NCI-H526 treated with DMSO at 0.1 percent for 48 hours (cell line): ENCODE results near the gene CDH5.

Experiments
- DNase-seq: peaks from one replicate; lab custom pipeline; 2025; lab: John Stamatoyannopoulos, UW

CDH5 gene

DNA sequence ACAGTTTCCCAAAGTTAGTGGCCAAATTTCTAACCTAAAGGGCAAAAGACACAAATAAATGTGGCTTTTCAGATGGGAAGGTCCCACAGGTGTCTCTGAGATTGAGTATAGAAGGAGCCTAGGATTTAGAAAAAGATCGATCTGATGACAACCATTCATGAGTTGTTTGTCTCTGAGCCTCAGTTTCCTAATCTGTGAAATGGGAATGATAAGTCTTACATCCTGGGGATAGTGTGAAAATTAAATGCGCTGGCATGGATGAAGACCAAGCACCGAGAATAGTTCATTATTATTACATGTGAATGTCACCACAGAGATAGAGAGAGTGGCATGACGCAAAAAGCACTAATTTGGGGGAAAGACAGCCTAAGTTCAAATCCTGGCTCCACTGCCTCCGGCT, 7.2 kb downstream of the CDH5 start:
- DNase-seq = no peak

DNA sequence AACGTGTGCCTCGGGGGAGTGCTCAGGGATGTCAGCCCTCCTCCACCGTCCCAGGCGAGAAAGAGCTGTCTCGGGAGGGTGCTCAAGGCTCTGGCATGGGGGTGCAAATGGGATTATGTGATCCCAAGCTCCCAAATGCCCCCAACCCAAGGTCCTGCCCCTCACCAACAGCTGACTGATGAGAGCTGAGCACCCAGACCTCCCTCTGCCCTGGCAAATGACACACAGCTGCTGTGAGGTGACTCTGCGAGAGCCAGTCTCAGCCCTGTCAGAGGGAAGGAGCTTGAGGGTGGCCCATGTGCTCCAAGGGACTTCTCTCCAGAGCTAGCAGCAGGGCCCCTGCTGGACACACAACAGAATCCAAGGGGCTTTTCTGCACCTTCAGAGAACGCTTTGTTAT, 7.7 kb downstream of the CDH5 start:
- no peak for DNase-seq

DNA sequence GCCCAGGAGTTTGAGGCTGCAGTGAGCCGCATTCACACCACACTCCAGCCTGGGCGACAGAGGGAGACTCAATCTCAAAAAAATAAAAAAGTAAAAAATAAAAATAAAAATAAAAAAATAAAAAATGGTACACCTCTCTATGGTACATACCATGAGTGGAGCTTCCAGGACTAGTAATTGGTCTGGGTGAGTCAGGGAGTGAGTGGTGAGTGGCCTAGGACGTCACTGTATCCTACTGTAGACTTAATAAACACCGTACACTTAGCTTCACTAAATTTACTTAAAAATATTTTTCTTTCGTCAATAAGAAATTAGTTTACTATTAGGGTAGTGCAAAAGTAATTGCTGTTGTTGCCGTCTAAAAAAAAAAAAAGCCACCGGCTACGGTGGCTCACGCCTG, 9.0 kb downstream of the CDH5 start:
- no peak for DNase-seq

DNA sequence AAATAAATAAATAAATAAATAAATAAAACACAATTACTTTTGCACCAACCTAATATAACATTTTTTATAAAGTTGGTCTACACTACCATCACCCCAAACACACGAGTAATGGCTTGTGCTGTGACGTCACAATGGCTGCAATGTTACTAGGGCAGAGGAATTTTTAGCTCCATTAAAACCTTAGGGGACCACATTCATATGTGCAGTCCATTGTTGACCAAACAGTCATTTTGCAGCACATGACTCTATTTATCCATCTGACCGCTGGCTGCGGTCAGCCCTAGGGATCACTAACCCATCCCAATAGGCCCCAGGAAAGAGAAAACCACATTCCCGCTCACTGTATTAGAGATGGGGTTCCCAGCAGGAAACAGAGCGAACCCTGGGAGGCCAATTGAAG, 9.6 kb downstream of the CDH5 start:
- no peak for DNase-seq

DNA sequence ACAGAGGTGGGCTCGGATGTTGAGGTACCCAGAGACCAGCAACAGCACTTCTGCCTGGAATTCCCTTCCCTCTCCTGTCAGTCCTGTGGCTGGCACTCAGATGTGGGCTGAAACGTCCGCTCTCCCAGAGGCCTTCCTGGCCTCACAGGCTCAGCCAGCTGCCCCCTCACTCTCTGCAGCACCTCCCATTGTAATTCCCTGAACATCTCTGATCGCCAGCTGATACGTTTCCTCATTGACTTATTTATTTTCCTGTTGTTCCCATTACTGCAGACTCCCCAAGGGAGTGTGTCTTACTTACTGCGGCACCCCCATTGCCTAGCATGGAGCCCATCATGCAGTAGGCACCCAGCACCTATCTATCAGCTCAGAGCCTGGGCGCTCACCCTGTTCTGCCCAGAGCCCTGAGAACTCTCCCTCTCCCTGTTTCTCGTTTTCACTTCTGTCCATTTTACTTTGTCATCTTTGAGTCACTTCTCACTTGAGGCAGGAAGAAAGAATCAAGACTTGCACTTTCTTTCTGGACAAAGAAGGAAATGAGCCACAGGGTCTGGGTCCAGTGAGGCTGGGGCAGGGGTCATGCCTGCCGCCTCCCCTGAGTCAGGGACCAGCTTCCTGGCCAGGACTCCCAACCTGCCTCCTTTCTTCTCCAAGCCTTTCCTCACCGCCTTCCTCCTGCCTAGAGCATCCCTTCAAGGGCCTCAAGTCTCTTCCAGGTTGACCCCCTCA, 10.2 kb downstream of the CDH5 start:
- DNase-seq = no peak

DNA sequence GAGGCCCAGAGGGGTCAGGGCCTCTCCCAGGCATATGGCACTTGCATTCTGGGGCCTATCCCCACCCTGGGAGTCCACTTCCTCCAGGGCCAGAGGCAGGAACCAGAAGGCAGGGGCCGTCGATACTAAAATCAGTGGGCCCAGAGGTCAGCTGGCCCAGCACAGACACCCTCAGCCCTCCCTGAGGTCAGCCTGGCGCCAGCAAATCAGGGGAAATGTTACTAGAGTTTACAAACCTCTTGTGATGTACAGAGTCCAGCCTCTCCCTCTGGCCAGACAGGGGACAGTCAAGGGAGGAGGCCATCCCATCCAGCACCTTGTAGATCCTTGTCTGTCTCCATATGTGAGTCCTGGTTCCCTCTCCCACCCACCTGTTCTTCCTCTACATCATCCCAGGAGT, 10.8 kb downstream of the CDH5 start:
- no peak for DNase-seq

DNA sequence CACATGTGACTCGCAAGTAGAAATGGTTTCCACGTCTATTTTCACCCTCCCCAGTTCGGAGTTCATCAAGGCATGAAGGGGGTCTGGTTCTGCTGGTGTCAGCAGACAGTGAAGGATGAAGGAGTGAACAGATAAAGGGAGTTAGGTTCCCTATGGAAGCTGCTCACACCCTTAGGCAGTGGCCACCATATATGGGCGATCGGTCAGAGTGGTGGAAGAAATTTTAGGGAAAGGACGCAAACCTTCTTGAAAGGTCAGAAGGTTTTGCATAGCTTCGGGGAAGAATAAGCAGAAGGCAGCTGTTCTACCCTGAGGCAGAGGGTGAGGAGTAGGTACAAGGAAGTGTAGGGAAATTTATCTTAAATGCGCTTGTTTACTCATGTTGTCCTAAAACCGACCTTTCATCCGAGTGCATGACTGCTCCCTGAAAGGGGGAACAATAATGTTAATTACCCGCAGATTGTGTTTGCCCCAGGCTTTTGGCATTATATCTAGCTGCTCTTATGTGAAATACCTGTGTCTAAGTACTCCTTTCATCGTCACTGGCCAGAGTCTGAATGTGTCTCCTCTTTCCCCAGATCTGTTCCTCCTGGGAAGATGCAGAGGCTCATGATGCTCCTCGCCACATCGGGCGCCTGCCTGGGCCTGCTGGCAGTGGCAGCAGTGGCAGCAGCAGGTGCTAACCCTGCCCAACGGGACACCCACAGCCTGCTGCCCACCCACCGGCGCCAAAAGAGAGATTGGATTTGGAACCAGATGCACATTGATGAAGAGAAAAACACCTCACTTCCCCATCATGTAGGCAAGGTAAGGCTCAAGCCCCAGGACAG, 12.5 kb downstream of the CDH5 start:
- DNase-seq = no peak

DNA sequence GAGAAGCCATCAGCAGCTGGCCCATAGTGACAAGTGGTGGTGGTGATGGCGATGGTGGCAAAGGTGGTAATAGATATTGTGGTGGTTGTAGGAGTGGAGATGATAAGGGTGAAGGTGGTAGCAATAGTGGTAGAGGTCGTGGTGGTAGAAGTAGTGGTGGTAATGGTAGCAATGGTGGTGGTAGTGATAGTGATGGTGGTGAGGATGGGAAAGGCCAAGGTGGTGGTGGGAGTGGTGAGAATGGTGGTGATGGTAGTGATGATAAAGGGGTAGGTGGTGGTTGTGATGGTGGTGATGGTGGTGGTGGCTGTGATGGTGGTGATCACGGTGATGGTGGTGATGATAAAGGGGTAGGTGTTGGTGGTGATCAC, 13.1 kb downstream of the CDH5 start:
- DNase-seq = no peak

DNA sequence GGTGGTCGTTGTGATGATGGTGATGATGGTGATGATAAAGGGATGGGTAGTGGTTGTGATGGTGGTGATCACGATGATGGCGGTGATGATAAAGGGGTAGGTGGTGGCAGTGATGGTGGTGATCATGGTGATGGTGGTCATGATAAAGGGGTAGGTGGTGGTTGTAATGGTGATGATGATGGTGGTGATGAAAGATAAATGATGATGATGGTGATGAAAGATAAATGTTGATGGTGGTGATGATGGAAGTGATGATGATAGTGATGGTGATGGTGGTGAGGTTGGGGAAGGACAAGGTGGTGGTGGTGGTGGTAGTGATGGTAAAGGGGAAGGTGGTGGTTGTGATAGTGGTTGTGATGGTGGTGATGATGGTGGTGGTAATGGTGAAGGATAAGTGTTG, 13.9 kb downstream of the CDH5 start:
- DNase-seq = no peak

DNA sequence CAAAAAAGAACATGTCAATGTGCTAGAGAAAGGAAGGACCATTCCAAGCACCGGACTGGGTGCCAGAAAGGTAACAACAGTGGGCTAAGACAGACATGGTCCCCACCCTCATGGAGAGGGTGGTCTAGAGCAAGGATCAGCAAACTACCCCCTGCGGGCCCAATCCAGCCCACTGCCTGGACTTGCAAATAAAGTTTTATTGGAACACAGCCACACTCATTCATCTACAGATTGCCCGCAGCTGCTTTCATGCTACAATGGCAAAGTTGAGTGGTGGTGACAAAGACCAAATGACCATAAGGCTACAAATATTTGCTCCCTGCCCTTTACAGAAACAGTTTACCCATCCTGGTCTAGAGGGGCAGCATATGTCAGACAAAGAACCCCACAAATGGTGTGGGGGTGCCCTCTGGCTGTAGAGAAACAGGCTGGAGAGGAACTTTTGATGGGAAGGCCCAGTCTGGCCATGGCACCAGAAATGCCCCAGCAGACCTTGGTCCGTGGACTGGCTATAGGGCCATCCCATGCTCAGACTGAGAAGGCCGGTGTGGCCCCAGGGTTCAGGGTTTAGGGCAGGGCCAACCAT, 15.2 kb downstream of the CDH5 start:
- no peak for DNase-seq

DNA sequence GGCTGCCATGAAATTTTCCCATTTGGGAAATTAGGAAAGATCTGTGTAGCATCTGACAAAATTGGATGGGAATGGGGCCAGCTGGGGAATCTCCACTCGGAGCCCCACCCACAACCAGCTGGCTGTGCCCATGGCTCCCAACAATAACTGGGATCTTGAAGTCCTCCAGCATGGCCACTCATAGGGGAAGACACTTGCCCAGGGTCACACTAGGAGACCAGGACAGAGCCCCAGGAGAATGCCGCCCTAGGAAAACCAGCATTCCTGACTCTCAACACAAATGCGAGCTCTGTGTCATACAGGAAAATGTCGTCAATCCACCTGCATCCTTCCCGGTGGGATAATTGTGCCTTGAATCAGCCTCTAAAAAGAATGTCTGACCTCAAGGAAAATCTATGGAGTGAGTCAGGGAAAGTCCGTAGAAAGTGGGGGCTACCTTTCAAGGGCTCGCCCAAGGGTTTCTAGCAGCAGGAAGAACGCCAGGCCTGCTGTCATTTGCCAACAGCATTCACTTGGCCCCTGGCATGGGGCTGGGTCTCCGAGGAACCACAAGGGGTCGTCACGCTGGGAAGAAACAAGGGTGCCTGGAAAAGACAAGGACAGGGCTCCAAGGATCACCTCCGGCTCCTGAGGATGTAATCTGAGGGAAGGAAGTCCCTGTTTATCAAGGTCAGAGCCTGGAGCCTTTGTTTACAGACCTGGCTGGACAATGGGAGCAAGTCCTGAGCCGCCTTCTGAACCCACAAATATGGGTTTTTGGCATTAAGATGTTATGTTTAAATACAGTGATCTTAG, 15.9 kb downstream of the CDH5 start:
- no peak for DNase-seq

DNA sequence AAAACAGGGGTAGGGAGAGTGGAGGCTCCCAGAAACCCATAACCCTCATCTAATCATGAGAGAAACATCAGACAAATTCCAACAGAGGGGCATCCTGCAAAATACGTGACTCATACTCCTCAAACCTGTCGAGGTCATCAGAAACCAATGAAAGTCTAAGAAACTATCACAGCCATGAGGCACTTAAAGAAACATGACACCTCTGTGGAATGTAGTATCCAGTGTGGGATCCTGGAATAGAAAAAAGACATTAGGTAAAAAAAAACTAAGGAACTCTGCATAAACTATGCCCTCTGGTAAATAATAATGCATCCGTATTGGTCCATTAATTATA, 16.4 kb downstream of the CDH5 start:
- no peak for DNase-seq

DNA sequence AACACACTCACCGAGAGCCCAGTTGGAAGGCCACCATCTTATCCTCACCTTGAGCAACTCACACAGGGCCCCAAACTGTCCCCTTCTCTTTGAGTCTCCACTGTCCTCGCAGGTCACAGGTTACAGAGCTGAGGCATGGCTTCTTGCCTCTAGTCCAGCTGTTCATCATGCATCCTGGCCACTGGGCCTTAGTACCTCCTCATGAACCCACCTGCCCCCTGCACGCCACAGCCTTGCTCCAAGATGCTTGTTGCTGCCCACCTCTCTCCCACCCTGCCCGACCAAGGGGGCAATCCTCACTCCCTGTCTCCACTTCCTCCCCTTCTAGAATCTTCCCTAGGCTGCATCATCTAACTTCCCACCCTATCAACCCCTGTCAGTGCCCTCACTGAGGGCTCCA, 17.1 kb downstream of the CDH5 start:
- DNase-seq = no peak

DNA sequence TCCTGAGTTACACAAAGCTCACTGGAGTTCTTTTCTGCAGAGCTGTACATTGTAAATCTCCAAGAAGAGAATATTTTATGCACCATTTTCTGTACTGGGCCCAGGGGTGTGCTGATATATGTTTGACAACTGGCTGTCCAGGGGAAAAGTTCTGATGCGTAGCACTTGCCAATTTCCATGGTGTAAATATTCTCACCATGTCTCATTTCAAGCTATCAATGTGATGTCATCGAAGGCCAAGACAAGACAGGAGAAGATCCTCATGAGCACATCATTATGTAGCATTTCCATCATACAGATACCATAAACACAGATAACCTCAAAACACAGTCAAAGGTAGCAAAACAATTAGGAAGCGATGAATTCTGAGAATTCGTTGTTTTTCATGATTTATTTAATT, 18.9 kb downstream of the CDH5 start:
- DNase-seq = no peak

DNA sequence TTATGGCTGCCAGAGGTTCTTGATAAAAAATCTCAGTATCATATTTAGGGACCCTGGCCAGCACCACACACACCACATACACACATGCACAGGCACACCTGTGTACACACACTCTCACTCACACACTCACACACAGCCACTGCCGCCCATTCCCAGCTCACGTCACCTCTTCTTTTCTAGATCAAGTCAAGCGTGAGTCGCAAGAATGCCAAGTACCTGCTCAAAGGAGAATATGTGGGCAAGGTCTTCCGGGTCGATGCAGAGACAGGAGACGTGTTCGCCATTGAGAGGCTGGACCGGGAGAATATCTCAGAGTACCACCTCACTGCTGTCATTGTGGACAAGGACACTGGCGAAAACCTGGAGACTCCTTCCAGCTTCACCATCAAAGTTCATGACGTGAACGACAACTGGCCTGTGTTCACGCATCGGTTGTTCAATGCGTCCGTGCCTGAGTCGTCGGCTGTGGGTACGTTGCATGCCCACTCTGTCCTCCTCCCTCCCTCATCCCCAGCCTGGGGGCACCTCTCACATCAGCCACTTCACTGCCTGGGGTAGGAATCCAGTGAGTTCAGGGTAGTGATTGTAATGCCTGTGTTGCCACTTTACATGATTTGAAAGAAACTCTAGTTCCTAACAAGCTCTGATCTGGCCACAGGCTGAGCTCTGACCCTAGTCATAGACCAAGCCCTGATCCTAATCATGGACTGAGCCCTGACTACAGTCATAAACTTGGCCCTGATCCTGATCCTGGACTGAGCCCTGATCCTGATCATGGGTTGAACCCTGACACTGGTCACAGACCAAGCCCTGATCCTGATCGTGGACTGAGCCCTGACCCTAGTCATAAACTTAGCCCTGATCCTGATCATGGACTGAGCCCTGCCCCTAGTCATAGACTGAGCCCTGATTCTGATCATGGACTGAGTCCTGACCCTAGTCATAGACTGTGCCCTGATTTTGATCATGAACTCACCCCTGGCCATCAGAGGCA, 20.4 kb downstream of the CDH5 start:
- DNase-seq = no peak

DNA sequence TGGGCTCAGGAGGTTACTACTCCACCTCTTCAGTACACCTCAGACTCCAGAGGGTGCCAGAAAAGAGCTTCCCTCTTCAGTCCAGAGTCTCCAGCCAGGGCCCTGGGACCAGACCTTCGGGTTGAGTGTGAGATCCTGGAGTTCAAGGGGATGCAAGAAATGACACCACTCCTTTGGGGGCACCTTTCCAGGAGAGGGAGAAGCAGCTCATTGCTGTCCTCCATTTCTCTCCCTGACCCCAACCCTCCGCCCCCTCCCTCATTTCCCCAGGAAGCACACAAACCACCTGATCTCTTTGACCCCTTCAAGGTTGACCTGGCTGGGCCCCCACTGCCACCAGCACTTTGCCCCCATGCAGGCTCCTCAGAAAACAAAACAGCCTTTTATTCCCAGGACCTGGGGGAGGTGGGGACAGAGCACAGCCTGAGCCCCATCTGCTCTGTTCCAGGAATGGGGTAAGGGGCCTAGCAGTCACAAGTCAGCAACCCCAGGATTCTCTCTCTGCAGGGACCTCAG, 21.4 kb downstream of the CDH5 start:
- DNase-seq = no peak

DNA sequence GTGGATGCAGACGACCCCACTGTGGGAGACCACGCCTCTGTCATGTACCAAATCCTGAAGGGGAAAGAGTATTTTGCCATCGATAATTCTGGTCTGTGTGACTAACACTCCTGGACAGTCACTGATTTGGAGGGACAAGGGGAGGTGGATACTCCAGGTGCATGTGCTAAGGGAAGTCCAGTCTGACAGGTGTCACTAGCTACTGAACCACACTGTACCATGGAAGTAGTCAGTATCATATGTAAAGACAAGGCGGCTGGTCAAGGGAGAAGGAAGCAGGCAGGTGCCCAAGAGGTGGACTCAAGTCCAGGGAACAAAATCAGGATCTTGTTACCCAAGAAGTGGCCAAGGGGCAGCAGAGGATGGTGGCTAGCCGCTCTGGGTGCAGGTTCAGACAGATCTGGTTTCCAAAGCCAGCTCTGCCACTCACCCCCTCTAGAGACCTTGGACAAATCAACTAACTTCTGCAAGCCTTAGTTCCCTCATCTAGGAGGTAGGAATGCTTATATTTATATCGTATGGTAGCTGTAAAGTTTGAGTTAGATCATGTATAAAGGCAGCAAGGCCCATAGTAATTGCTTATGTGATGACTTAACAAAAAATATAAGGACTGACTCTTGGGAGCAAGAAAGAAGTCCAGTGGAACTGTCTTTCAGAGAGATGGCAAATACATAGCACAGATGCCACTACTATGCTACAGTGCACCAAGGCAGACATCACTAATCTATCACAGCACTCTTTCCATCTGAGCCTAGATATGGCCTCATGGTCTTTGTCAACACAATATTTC, 22.1 kb downstream of the CDH5 start:
- DNase-seq = no peak

DNA sequence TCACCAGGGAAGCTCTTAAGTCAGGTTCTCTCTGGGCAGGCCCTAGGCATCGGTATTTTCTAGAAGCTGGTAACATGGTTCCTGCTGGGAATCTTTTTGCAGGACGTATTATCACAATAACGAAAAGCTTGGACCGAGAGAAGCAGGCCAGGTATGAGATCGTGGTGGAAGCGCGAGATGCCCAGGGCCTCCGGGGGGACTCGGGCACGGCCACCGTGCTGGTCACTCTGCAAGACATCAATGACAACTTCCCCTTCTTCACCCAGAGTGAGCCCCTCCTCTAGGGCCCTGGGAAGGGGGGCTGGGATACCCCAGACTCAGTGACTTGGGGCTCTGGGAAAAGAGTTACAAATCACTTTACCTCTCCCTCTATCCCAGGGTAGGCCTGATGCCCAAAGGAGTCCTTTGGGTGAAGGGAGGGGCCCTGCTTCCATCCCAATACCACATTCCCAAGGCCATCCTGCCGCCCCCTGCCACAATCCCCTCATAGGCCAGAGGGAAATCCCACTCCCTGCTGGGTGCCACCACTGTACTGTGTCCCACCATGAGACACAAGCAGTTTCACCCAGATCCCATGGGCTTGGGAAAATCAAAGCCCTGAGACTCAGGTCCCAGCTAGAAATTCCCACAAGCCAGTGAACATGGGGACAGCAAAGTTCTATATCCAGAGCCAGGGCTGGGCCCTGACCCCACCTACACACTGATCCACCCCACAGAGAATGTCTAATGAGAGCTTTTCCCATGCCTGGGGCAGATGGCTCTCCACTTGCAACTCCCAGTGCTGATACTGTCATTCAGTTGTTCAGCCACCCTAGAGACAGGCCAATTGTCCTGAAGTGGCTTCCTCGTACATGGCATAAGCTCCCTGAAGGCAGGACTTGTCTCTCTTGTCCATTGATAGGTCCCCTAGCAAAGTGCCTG, 23.0 kb downstream of the CDH5 start:
- DNase-seq = no peak
